PC-3 (cell line): ENCODE data around the gene CAPZB. TPM values are rescaled to one million over a fixed set of nuclear protein-coding genes. Genes with fewer than 3 reads are reported as not detected.

ENCODE experiments used
- ATAC-seq: fragments of 200-7000 bp; cut with Tn5 transposase; 2 replicates; pipeline ENCODE4 v1.9.1; 2020; ENCODE audit warnings: mild to moderate bottlenecking, moderate library complexity
- BruUV-seq: library from RNA; stranded (reverse); fragments of 400-500 nt; replicated peaks from 2 replicates; lab custom pipeline; 2021; lab: Mats Ljungman, UMichigan
- CTCF ChIA-PET: fragments of 300-600 bp; sonication (Branson Sonifier 250); formaldehyde crosslinking; loops from one replicate; lab custom pipeline; 2022; ENCODE audit warnings: antibody characterized with exemption; lab: Charles Lee
- POLR2A ChIA-PET: fragments of 300-600 bp; sonication (Branson Sonifier 250); formaldehyde crosslinking; loops from one replicate; lab custom pipeline; 2022; ENCODE audit warnings: antibody characterized with exemption; ENCODE audit not compliant: unreplicated experiment; lab: Charles Lee
- DNase-seq: peaks from one replicate; pipeline ENCODE4 v3.0.0-alpha.2; 2015
- H2AFZ ChIP-seq: fragments of 300-600 bp; sonication (generic); 2 replicates; pipeline ENCODE4 v1.6.0; 2016; ENCODE audit warnings: antibody characterized with exemption, low read length
- H3F3A ChIP-seq: fragments of 300-600 bp; sonication (generic); one replicate; pipeline ENCODE4 v1.6.0; 2017; ENCODE audit warnings: antibody characterized with exemption, low read length, control low read depth, mild to moderate bottlenecking; ENCODE audit not compliant: unreplicated experiment
- H3K27ac ChIP-seq: fragments of 300-600 bp; sonication (generic); 2 replicates; pipeline ENCODE4 v1.5.1; 2016; ENCODE audit warnings: mild to moderate bottlenecking, low read length
- H3K27me3 ChIP-seq: fragments of 300-600 bp; sonication (generic); 2 replicates; pipeline ENCODE4 v1.6.1; 2016; ENCODE audit warnings: low read length, mixed read lengths
- H3K36me3 ChIP-seq: fragments of 300-600 bp; sonication (generic); 2 replicates; pipeline ENCODE4 v1.6.1; 2016; ENCODE audit warnings: low read depth, mixed run types, low read length, mixed read lengths
- H3K4me1 ChIP-seq: fragments of 300-600 bp; sonication (generic); 2 replicates; pipeline ENCODE4 v1.5.1; 2016; ENCODE audit warnings: low read length; ENCODE audit not compliant: insufficient read depth
- H3K4me2 ChIP-seq: fragments of 300-600 bp; sonication (generic); 2 replicates; pipeline ENCODE4 v1.6.0; 2016; ENCODE audit warnings: low read length
- H3K4me3 ChIP-seq: fragments of 300-600 bp; sonication (generic); 2 replicates; pipeline ENCODE4 v1.5.1; 2016; ENCODE audit warnings: mild to moderate bottlenecking, low read length, mixed read lengths
- H3K79me2 ChIP-seq: fragments of 300-600 bp; sonication (generic); 2 replicates; pipeline ENCODE4 v1.6.1; 2017; ENCODE audit warnings: low read length, mixed read lengths
- H3K9ac ChIP-seq: fragments of 300-600 bp; sonication (generic); 2 replicates; pipeline ENCODE4 v1.6.0; 2016; ENCODE audit warnings: mild to moderate bottlenecking, low read length
- H3K9me2 ChIP-seq: fragments of 300-600 bp; sonication (generic); replicated peaks from 2 replicates; pipeline ENCODE4 v1.6.1; 2016; ENCODE audit warnings: mixed run types, low read length, mixed read lengths
- H3K9me3 ChIP-seq: fragments of 300-600 bp; sonication (generic); 2 replicates; pipeline ENCODE4 v1.6.1; 2016; ENCODE audit warnings: low read length, mixed read lengths
- H4K20me1 ChIP-seq: fragments of 300-600 bp; sonication (generic); 2 replicates; pipeline ENCODE4 v1.6.1; 2016; ENCODE audit warnings: low read length, mixed read lengths
- CTCF ChIP-seq: fragments of 300-600 bp; sonication (generic); conservative IDR thresholded peaks from 2 replicates; pipeline ENCODE4 v1.5.1; 2017; ENCODE audit warnings: antibody characterized with exemption, low read depth, mild to moderate bottlenecking, low read length
- EZH2 ChIP-seq: fragments of 300-600 bp; sonication (generic); IDR thresholded peaks from one replicate; pipeline ENCODE4 v1.6.1; 2017; ENCODE audit warnings: antibody characterized with exemption, mild to moderate bottlenecking, low read length; ENCODE audit not compliant: unreplicated experiment
- EZH2phosphoT487 ChIP-seq: fragments of 300-600 bp; sonication (generic); IDR thresholded peaks from 2 replicates; pipeline ENCODE4 v1.6.1; 2018; ENCODE audit warnings: mild to moderate bottlenecking, antibody characterized with exemption, low read length, borderline replicate concordance
- intact Hi-C: fragments of 100-400 bp; cut with micrococcal nuclease; formaldehyde crosslinking; loops from 2 replicates; pipeline ENCODE4 v1.9.0; 2023
- total RNA-seq: library from RNA; depleted of rRNA; stranded (reverse); fragments of >200 nt; gene quantifications from 2 replicates; pipeline ENCODE4 v1.2.3, GENCODE V29; 2014

CAPZB gene
- total RNA-seq, 1 experiment from 2014 or later, result 86.7 TPM

GRCh38 chr1:19436716-19437476, 48.4 kb downstream of the CAPZB start:
- H2AFZ ChIP-seq, result no peak overlapping the region
- TF ChIP-seq EZH2, result no peak
- no peak for TF ChIP-seq EZH2phosphoT487
- TF ChIP-seq CTCF, result no peak
- H4K20me1 ChIP-seq, result peaks cover 42% of the 10 kb centered on the region; the same call in 1 of the 2 replicates
- intact Hi-C loops, result loop anchor here (10.0 kb wide), 1 partner anchor 48 kb away; the partner anchor contains the start of gene CAPZB
- no peak for ATAC-seq
- peaks cover 18% of the 10 kb centered on the region for H3K4me1 ChIP-seq
- no peaks in the 10 kb centered on the region for H3K9me2 ChIP-seq
- H3K4me2 ChIP-seq, result no peak overlapping the region
- H3K27me3 ChIP-seq, result no peaks in the 10 kb centered on the region
- H3K9ac ChIP-seq, result no peak overlapping the region
- no peak overlapping the region for H3K4me3 ChIP-seq
- H3K27ac ChIP-seq, result no peak overlapping the region
- H3K79me2 ChIP-seq, result peaks cover 95% of the 10 kb centered on the region
- peaks cover 4% of the 10 kb centered on the region for H3F3A ChIP-seq
- ChIA-PET POLR2A (no interaction called here), CTCF (no interaction called here)
- H3K36me3 ChIP-seq, result peaks cover 25% of the 10 kb centered on the region; the same call in 1 of the 2 replicates
- BruUV-seq, result no TSS peak
- H3K9me3 ChIP-seq, result no peaks in the 10 kb centered on the region
- peak; percentile 6 for DNase-seq

GRCh38 chr1:19435851-19436455, 49.4 kb downstream of the CAPZB start:
- DNase-seq (no peak), ATAC-seq (no peak)
- no peak overlapping the region for H3K27ac ChIP-seq
- peaks cover 45% of the 10 kb centered on the region; the same call in 1 of the 2 replicates for H4K20me1 ChIP-seq
- H3K4me3 ChIP-seq, result no peak overlapping the region
- TF ChIP-seq EZH2, result no peak
- no peak for TF ChIP-seq CTCF
- no peak for TF ChIP-seq EZH2phosphoT487
- H3K79me2 ChIP-seq, result peaks cover 93% of the 10 kb centered on the region
- H3K9ac ChIP-seq, result no peak overlapping the region
- H3K9me2 ChIP-seq, result no peaks in the 10 kb centered on the region
- CTCF ChIA-PET, result no interaction called here
- no peak overlapping the region for H3K4me2 ChIP-seq
- H3K4me1 ChIP-seq, result peaks cover 14% of the 10 kb centered on the region
- BruUV-seq, result no TSS peak
- intact Hi-C loops, result loop anchor here (10.0 kb wide), 1 partner anchor 49 kb away; the partner anchor contains the start of gene CAPZB
- H2AFZ ChIP-seq, result no peak overlapping the region
- H3F3A ChIP-seq, result peaks cover 4% of the 10 kb centered on the region
- peaks cover 25% of the 10 kb centered on the region; the same call in 1 of the 2 replicates for H3K36me3 ChIP-seq
- POLR2A ChIA-PET, result no interaction called here
- no peaks in the 10 kb centered on the region for H3K9me3 ChIP-seq
- no peaks in the 10 kb centered on the region for H3K27me3 ChIP-seq
